ENCODE data around the gene PPP1R7.

PPP1R7 gene

GRCh38 chr2:241156971-241157441 lies 6.7 kb downstream of the PPP1R7 start:
- H3K4me3 ChIP-seq (ENCODE audit: low read depth, low read length): no peak overlapping the region
- in situ Hi-C loops (cut with HindIII; ENCODE audit: low pct_ligation_motif_present, low sequenced_read_pairs): no loop called here
- DNase-seq: no peak
- H3K36me3 ChIP-seq (replicated peaks): peaks cover 9% of the 10 kb centered on the region
- no peaks in the 10 kb centered on the region for H3K27me3 ChIP-seq (replicated peaks)
- H3K27ac ChIP-seq: no peak overlapping the region
- TF ChIP-seq, protein P1, sequence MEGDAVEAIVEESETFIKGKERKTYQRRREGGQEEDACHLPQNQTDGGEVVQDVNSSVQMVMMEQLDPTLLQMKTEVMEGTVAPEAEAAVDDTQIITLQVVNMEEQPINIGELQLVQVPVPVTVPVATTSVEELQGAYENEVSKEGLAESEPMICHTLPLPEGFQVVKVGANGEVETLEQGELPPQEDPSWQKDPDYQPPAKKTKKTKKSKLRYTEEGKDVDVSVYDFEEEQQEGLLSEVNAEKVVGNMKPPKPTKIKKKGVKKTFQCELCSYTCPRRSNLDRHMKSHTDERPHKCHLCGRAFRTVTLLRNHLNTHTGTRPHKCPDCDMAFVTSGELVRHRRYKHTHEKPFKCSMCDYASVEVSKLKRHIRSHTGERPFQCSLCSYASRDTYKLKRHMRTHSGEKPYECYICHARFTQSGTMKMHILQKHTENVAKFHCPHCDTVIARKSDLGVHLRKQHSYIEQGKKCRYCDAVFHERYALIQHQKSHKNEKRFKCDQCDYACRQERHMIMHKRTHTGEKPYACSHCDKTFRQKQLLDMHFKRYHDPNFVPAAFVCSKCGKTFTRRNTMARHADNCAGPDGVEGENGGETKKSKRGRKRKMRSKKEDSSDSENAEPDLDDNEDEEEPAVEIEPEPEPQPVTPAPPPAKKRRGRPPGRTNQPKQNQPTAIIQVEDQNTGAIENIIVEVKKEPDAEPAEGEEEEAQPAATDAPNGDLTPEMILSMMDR (IDR thresholded peaks at IDR 0.05; ENCODE audit: low read depth, low read length, missing control alignments): no peak

DNA sequence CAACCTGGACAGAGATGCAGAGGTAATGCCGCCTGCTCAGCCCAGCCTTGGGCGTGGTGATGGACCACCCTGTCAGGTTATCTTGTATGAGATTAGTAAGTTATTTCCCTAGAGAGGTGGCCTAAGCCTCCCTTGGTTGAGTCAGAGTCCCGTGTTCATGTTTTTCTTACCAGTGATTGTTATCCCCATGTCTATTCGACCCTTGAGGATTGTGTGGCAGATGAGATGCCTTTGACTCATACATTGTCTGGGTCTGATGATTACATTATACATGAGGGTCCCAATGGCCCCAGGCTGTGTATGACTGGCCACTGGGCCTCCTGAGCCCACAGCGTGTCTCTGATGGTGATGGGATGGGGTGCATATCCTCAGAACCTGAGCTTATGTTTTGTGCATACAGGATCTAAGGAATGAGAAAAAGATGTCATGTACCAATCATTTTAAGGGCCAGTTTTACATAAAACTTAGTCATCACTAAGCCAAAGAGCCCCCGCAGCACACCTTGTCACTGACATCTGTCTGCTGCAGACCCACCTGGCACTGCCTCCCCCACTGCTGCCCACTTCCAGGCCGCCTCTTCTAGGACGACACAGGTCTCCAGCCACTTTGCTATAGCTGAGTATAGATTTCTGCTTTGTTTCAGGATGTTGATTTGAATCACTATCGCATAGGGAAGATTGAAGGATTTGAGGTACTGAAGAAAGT lies 7.7 kb downstream of the PPP1R7 start:
- H3K27ac ChIP-seq: peak overlapping the region; percentile 47
- no peak overlapping the region for H3K4me3 ChIP-seq (ENCODE audit: low read depth, low read length)
- TF ChIP-seq, protein P1 (IDR thresholded peaks at IDR 0.05; ENCODE audit: low read depth, low read length, missing control alignments): no peak
- no peaks in the 10 kb centered on the region for H3K27me3 ChIP-seq (replicated peaks)
- in situ Hi-C loops (cut with HindIII; ENCODE audit: low pct_ligation_motif_present, low sequenced_read_pairs): no loop called here
- peaks cover 9% of the 10 kb centered on the region for H3K36me3 ChIP-seq (replicated peaks)
- DNase-seq: peak; percentile 84

DNA sequence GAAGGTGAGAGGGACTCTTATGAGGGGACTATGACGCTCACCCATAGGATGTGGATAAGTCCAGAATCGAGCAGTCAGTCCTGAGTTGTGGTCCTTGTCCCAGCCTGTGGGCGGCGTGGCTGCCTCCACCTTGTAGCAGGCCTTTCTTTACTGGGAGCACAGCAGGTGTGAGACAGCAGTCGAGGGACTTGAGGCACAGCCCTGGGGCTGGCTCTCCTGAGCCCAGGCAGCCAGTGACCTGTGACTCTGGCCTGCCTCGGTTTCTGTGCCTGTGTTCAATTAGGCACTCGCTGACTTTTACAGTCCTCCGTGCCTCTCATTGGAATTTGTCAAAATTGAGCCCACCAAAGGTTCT lies 8.3 kb downstream of the PPP1R7 start:
- TF ChIP-seq, protein P1 (IDR thresholded peaks at IDR 0.05; ENCODE audit: low read depth, low read length, missing control alignments): no peak
- H3K27me3 ChIP-seq (replicated peaks): no peaks in the 10 kb centered on the region
- DNase-seq: no peak
- no peak overlapping the region for H3K27ac ChIP-seq
- in situ Hi-C loops (cut with HindIII; ENCODE audit: low pct_ligation_motif_present, low sequenced_read_pairs): no loop called here
- peaks cover 10% of the 10 kb centered on the region for H3K36me3 ChIP-seq (replicated peaks)
- no peak overlapping the region for H3K4me3 ChIP-seq (ENCODE audit: low read depth, low read length)

DNA sequence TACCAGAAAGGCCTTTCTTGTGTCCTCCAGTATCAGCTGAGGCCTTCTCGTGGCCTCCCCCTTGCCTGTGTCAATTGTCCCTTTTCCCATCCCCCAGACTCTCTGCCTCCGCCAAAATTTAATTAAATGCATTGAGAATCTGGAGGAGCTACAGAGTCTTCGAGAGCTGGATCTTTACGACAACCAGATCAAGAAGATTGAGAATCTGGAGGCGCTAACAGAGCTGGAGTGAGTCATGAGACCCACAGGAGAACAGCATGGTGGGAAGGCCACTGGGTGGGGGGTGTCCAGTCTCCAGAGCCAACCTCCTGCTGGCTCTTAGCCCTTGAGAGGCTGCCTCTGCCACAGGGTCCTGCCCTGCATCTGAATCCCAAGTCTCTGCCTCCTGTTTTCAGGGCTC lies 8.8 kb downstream of the PPP1R7 start:
- H3K36me3 ChIP-seq (replicated peaks): peaks cover 16% of the 10 kb centered on the region

DNA sequence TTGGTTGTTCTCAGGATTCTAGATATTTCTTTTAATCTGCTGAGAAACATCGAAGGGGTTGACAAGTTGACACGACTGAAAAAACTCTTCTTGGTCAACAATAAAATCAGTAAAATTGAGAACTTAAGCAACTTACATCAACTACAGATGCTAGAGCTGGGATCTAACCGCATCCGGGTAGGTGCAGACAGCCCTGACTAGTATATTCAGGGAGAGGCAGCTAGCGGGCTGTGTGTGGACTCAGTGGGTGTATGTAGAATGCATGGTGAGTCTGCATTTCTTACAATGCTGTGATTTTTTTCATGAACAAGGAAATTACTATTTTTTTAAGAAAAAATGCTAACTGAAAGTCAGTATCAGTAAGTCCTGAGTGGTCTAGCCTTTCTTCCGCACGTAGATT lies 10.1 kb downstream of the PPP1R7 start:
- Histone ChIP-seq H3K27me3 (replicated peaks) (no peaks in the 10 kb centered on the region), H3K36me3 (replicated peaks) (peaks cover 19% of the 10 kb centered on the region), H3K4me3 (ENCODE audit: low read depth, low read length) (no peak overlapping the region), H3K27ac (no peak overlapping the region)
- in situ Hi-C loops (cut with HindIII; ENCODE audit: low pct_ligation_motif_present, low sequenced_read_pairs): no loop called here
- no peak for DNase-seq
- TF ChIP-seq, protein P1 (IDR thresholded peaks at IDR 0.05; ENCODE audit: low read depth, low read length, missing control alignments): no peak

More for the DNA sequence above, 8.8 kb downstream of the PPP1R7 start:
- no peak for DNase-seq
- Histone ChIP-seq H3K4me3 (ENCODE audit: low read depth, low read length) (no peak overlapping the region), H3K27me3 (replicated peaks) (no peaks in the 10 kb centered on the region), H3K27ac (no peak overlapping the region)
- in situ Hi-C loops (cut with HindIII; ENCODE audit: low pct_ligation_motif_present, low sequenced_read_pairs): no loop called here
- TF ChIP-seq, protein P1 (IDR thresholded peaks at IDR 0.05; ENCODE audit: low read depth, low read length, missing control alignments): no peak

Data from brain microvascular endothelial cell (primary cell).